HG03521 (cell line): ENCODE data around the gene SLC15A4.
"Not testable (repeated sequence)": the region's sequence is repeated elsewhere in the genome, so short reads cannot be mapped to it uniquely, and the experiment has no call there.

Source experiments
- ATAC-seq: cut with Tn5 transposase; IDR thresholded peaks from one replicate; pipeline ENCODE4 v1.9.1; 2021; ENCODE audit warnings: mild to moderate bottlenecking, moderate library complexity; ENCODE audit not compliant: unreplicated experiment

Gene SLC15A4

DNA sequence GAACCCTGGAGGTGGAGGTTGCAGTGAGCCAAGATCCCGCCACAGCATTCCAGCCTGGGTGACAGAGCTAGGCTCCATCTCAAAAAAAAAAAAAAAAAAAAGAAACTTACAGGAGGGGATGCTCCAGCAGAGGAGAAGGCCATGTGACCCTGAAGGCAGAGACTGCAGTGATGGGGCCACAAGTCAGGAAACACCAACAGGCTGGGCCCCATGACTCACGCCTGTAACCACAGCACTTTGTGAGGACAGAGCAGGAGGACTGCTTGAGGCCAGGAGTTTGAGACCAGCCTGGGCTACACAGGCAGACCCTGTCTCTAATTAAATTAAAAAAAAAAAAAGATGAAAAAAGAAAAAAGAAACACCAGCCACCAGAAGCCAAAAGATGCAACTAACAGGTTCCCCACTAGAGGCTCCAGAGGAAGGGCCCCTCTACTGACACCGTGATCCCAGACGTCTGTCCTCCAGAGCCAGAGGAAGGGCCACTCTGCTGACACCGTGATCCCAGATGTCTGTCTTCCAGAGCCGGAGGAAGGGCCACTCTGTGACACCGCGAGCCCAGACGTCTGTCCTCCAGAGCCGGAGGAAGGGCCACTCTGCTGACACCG is 20.4 kb upstream of the SLC15A4 start:
- no peak for ATAC-seq

- ATAC-seq, result no peak
Observed at GRCh38 chr12:128843538-128843937, 19.8 kb upstream of the SLC15A4 start.

DNA sequence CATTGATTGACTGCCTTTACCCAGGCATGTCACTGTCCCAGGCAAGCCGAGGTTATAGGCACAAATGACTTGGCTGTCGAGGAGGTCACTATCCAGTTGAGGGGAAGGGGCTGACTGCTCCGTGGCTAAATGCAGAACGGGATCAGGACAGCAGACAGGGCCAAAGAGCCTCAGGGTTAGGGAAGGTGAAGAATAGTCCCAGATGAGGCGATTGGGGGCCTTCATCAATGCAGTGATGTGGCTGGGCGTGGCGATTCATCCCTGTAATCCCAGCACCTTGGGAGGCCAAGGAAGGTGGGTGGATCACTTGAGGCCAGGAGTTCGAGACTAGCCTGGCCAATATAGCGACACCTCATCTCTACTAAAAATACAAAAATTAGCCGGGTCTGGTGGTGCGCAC is 18.8 kb upstream of the SLC15A4 start:
- ATAC-seq, result no peak

GRCh38 chr12:128840862-128841468 is 17.2 kb upstream of the SLC15A4 start:
- ATAC-seq, result peak; percentile 61

DNA sequence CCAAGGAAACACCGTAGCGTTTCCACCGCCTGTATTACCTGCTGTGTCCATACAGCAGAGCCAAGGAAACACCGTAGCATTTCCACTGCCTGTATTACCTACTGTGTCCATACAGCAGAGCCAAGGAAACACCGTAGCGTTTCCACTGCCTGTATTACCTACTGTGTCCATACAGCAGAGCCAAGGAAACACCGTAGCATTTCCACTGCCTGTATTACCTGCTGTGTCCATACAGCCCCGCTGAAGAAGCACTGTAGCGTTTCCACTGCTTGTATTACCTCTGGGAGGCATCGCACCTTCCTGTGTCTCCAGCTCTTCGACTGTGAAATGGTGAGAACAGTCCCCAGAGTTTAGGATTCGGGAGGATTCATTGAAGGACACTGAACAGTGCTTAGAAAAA is 16.1 kb upstream of the SLC15A4 start:
- ATAC-seq, result not testable (repeated sequence)

GRCh38 chr12:128833418-128833817 is 9.7 kb upstream of the SLC15A4 start:
- ATAC-seq, result no peak

GRCh38 chr12:128830505-128830893 is 6.7 kb upstream of the SLC15A4 start:
- peak; percentile 33 for ATAC-seq

- ATAC-seq, result peak; percentile 90
Observed at GRCh38 chr12:128829861-128830504, 6.2 kb upstream of the SLC15A4 start.

- no peak for ATAC-seq
Observed at GRCh38 chr12:128827724-128828123, 4.0 kb upstream of the SLC15A4 start.

- no peak for ATAC-seq
Observed at GRCh38 chr12:128825835-128826234, 2.1 kb upstream of the SLC15A4 start.

GRCh38 chr12:128823216-128823915 is 392 bp downstream of the SLC15A4 start:
- ATAC-seq, result peak; percentile 23

- ATAC-seq, result peak; percentile 59
Observed at GRCh38 chr12:128820723-128821432, 2.9 kb downstream of the SLC15A4 start.

DNA sequence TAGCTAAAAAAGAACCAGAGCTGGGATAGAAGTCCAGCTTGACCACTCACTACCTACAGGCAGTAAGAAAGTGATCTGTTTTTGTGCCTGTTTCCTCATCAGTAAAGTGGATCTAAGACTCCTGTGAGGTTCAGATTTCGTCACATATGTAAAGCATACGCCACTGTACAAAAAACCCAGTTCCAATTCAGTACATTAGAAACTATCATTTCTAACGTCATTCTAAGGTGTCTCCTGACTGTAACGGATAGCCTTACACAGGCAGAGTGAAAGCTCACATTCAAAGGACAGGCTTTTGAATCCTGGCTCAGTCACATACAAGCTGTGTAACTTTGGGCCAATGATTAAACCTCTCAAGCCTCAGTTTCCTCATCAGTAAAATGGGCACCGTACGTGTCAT is 3.5 kb downstream of the SLC15A4 start:
- no peak for ATAC-seq

GRCh38 chr12:128819293-128820144 is 4.2 kb downstream of the SLC15A4 start:
- ATAC-seq, result no peak

GRCh38 chr12:128818065-128819022 is 5.4 kb downstream of the SLC15A4 start:
- ATAC-seq, result peak; percentile 29

GRCh38 chr12:128817111-128818015 is 6.4 kb downstream of the SLC15A4 start:
- peak; percentile 26 for ATAC-seq

GRCh38 chr12:128816643-128816920 is 7.2 kb downstream of the SLC15A4 start:
- ATAC-seq, result no peak
